ENCODE data around the gene GPRC5A.

GPRC5A gene

GRCh38 chr12:12943586-12944260 is 52.4 kb downstream of the GPRC5A start:
- DNase-seq, result no peak

- DNase-seq, result no peak
These were observed 54.2 kb downstream of the GPRC5A start for GRCh38 chr12:12945591-12945990.

DNA sequence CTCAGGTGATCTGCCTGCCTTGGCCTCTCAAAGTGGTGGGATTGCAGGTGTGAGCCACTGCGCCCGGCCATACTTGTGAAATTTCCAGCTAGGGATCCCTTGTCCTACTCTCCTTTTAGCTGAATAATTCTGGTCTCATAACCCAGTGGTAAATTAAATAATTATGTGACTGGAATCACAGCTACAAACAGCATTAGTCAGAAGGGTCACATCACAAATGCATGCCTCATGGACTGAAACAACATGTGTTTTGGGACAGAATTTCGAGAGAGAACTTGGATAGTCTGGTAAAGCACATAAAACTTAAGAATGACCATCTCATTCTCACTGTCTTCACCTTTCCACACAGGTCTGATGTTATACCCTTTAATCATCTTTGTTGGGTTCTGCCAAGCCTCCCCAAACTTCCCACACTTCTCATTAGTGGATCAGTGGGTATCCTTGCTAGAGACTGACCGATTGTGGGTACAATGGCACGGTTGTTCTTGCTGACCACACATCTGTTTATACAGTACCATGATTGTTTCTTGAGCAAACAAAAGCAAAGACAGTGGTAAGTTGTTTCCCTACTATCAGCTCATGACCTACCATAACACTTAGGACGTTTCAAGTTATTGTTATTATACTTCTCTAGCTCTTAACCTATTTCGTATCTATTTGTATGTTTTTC is 55.5 kb downstream of the GPRC5A start:
- DNase-seq, result no peak

- no peak for DNase-seq
These were observed 56.5 kb downstream of the GPRC5A start for GRCh38 chr12:12947902-12948301.

GRCh38 chr12:12951504-12951903 is 60.1 kb downstream of the GPRC5A start:
- DNase-seq, result no peak

DNA sequence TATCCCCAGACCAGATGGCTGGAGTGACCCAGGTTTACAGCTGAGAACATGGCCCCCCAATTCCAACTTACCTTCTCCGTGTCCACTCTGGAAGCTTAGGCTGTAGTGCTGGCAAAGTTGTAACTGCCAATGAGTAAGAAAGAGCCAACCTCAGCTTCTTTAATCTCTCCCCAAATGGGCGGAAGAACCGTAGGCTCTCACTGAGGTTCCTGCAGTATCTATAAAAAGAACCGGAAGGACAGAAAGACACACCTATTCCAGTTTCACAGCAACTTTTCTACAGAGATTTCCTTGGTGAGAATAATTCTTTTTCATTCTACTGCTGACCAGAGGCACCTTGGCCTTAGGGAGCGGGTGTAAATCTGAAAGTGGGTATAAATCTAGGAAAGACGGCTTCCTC is 60.7 kb downstream of the GPRC5A start, which contains the start of gene GPRC5D:
Gene GPRC5D, minus strand, starts transcription at position 135 of the 400 bp plus-strand sequence. CDS start 1,786 bp downstream, outside the sequence.
- no peak for DNase-seq

DNA sequence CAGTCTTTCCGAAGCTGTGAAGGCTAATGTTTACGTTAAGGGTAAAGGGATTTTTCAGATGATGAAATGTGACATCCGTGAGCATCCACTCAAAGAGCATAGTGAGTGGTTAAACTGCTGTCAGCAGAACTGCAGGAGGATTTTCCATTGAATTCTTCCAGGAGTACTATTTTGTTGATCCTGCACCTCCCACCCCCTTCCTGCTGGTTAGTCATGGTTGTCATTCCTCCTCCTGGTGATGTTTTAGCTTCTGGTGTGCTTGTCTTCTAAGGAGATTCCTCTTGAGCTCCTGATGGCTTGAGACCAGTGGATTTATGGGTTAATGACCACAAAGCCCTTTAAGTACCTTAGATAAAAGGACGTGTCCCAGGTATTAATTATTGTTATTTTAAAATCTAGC is 63.0 kb downstream of the GPRC5A start:
- no peak for DNase-seq

- no peak for DNase-seq
These were observed 63.7 kb downstream of the GPRC5A start for GRCh38 chr12:12954878-12955625.

DNA sequence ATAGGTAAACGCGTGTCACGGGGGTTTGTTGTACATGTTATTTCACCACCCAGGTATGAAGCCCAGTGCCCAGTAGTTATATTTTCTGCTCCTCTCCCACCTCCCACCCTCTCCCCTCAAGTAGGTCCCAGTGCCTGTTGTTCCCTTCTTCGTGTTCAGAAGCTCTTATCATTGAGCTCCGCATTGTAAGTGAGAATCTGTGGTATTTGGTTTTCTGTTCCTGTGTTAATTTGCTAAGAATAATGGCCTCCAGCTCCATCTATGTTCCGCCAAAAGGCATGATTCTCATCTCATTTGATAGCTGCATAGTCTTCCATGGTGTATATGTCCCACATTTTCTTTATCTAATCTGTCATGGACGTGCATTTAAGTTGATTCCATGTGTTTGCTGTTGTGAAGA is 67.5 kb downstream of the GPRC5A start:
- DNase-seq, result no peak

GRCh38 chr12:12960639-12961209 is 69.4 kb downstream of the GPRC5A start:
- no peak for DNase-seq

GRCh38 chr12:12964255-12964654 is 72.9 kb downstream of the GPRC5A start:
- DNase-seq, result no peak

DNA sequence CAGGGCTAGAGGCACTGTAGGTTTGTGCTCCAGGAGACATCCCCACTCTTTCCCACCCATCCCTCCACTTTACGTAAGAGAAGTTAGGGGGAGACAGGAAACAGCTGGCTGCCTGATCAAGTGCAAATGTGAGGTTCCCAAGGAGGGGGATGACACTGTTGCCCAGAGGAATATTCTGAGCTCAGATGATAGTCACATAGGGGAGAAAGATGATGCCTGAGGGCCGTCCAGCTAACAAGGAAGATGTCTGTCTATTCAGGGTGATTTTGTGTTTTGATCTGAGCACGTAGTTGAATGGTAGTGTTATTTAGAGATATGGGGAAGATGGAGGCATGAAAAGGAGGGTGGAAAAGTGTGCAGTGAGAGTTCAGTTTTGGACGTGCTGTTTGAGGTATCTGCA is 74.5 kb downstream of the GPRC5A start:
- no peak for DNase-seq
